SH-SY5Y (cell line): ENCODE results near the gene SUSD3.

Experiments used
- GATA2 ChIP-seq: IDR thresholded peaks from 2 replicates; pipeline ENCODE4 v1.6.1; 2011; ENCODE audit warnings: mild to moderate bottlenecking, low read depth, low read length
- GATA3 ChIP-seq: IDR thresholded peaks from 2 replicates; pipeline ENCODE4 v1.6.1; 2011; ENCODE audit warnings: low read depth, mild to moderate bottlenecking, low read length, moderate library complexity

DNA sequence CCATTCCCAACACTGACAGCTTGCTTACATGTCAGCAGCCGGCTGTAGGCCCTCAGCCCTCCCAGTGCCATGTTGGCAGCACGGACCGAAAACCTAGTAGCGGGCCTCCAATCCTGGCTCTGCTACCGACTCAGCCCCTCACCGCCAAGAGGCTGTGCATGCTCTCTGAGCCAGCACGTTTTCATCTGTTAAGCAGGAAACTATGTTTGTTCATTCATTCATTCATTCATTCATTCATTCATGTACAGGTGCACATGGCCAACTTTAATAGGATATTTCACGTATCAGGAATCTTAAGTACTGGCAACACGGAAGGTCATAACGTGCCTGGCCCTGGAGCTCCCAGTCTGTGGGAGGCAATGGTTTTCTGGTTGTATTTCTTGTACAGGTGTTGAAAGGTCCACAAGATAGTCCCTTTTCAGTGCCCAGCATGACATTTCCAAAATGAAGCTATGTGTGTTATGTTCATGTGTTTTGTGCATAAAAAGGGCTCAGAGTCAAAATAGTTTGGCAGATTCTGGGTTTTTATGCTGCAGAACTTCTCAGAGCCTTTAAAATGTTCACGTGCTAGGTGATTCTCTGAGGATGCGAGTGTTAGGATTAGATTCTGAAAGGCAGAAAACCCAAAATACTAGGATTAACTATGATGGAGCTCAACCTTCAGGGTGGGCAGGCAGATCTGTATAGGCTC is 17.7 kb downstream of the SUSD3 start:
- TF ChIP-seq GATA2 (no peak), GATA3 (no peak)
